Endothelial cell (in vitro differentiated cells): ENCODE results near the gene KIFBP. TPM values are rescaled to one million over a fixed set of nuclear protein-coding genes. Genes with fewer than 3 reads are reported as not detected.

Source experiments
- DNase-seq: peaks from one replicate; pipeline ENCODE4 v3.0.0; 2021; ENCODE audit warnings: low spot score
- H3K27ac Mint-ChIP-seq: one replicate; pipeline ENCODE4 v1.8.0; 2021; ENCODE audit warnings: mixed read lengths, inconsistent platforms; ENCODE audit not compliant: unreplicated experiment
- H3K27me3 Mint-ChIP-seq: one replicate; pipeline ENCODE4 v1.8.0; 2021; ENCODE audit warnings: mild to moderate bottlenecking, moderate library complexity, mixed read lengths, inconsistent platforms; ENCODE audit not compliant: unreplicated experiment
- H3K36me3 Mint-ChIP-seq: one replicate; pipeline ENCODE4 v1.8.0; 2021; ENCODE audit warnings: mild to moderate bottlenecking, low read depth, mixed read lengths, inconsistent platforms; ENCODE audit not compliant: unreplicated experiment
- H3K4me1 Mint-ChIP-seq: one replicate; pipeline ENCODE4 v1.8.0; 2021; ENCODE audit warnings: mild to moderate bottlenecking, mixed read lengths, inconsistent platforms; ENCODE audit not compliant: unreplicated experiment
- H3K4me3 Mint-ChIP-seq: one replicate; pipeline ENCODE4 v1.8.0; 2021; ENCODE audit warnings: mild to moderate bottlenecking, mixed read lengths, inconsistent platforms; ENCODE audit not compliant: unreplicated experiment
- H3K9me3 Mint-ChIP-seq: one replicate; pipeline ENCODE4 v1.8.0; 2021; ENCODE audit warnings: mixed read lengths, inconsistent platforms; ENCODE audit not compliant: unreplicated experiment
- CTCF ChIP-seq: fragments of 200-600 bp; sonication (generic); IDR thresholded peaks from one replicate; pipeline ENCODE4 v1.5.0; 2021; ENCODE audit warnings: antibody characterized with exemption; ENCODE audit not compliant: unreplicated experiment
- total RNA-seq: library from RNA; stranded (reverse); fragmentation: NEBNext Ultra II Directional; extraction: Animal tissue kit (Norgen Biotek cat#: 25700); gene quantifications from one replicate; pipeline ENCODE4 v1.2.1, GENCODE V29; 2021; ENCODE audit not compliant: unreplicated experiment

Gene KIFBP
- total RNA-seq, 1 donor from 2014 or later, result 26.2 TPM

- Mint-ChIP-seq H3K4me1 (no peaks in the 10 kb centered on the region), H3K9me3 (no peaks in the 10 kb centered on the region), H3K4me3 (no peak overlapping the region), H3K27me3 (no peaks in the 10 kb centered on the region), H3K36me3 (peaks cover 19% of the 10 kb centered on the region), H3K27ac (no peak overlapping the region)
- TF ChIP-seq CTCF, result no peak
- no peak for DNase-seq
Observed at GRCh38 chr10:68982389-68982788, 6.2 kb upstream of the KIFBP start.

- Mint-ChIP-seq H3K27me3 (no peaks in the 10 kb centered on the region), H3K36me3 (peaks cover 4% of the 10 kb centered on the region), H3K9me3 (no peaks in the 10 kb centered on the region), H3K4me1 (peaks cover 21% of the 10 kb centered on the region), H3K27ac (no peak overlapping the region), H3K4me3 (no peak overlapping the region)
- DNase-seq, result no peak
- TF ChIP-seq CTCF, result no peak
Observed at GRCh38 chr10:68987611-68988010, 992 bp upstream of the KIFBP start.

GRCh38 chr10:68989317-68989990, 851 bp downstream of the KIFBP start:
- no peak for DNase-seq
- Mint-ChIP-seq H3K4me1 (peaks cover 23% of the 10 kb centered on the region), H3K9me3 (no peaks in the 10 kb centered on the region), H3K27ac (peak overlapping the region; percentile 2), H3K27me3 (no peaks in the 10 kb centered on the region), H3K4me3 (peak overlapping the region; percentile 93), H3K36me3 (no peaks in the 10 kb centered on the region)
- TF ChIP-seq CTCF, result no peak

- Mint-ChIP-seq H3K4me1 (peaks cover 29% of the 10 kb centered on the region), H3K9me3 (no peaks in the 10 kb centered on the region), H3K4me3 (no peak overlapping the region), H3K36me3 (no peaks in the 10 kb centered on the region), H3K27me3 (no peaks in the 10 kb centered on the region), H3K27ac (peak overlapping the region; percentile 3)
- no peak for DNase-seq
- TF ChIP-seq CTCF, result no peak
Observed at GRCh38 chr10:68992636-68993440, 4.2 kb downstream of the KIFBP start.

GRCh38 chr10:68997211-68997610, 8.6 kb downstream of the KIFBP start:
- TF ChIP-seq CTCF, result no peak

More at GRCh38 chr10:68997211-68997610, 8.6 kb downstream of the KIFBP start:
- Mint-ChIP-seq H3K27me3 (no peaks in the 10 kb centered on the region), H3K4me1 (peaks cover 11% of the 10 kb centered on the region), H3K36me3 (no peaks in the 10 kb centered on the region), H3K9me3 (no peaks in the 10 kb centered on the region), H3K27ac (peak overlapping the region; percentile 55), H3K4me3 (no peak overlapping the region)
- DNase-seq, result no peak
